Skeletal muscle tissue (tissue), 4 donors: ENCODE data around the gene TELO2. TPM values are rescaled to one million over a fixed set of nuclear protein-coding genes. Genes with fewer than 3 reads are reported as not detected.

ENCODE experiments used
- H3K27ac ChIP-seq: one replicate; pipeline ENCODE4 v1.7.0; 2013; ENCODE audit warnings: mild to moderate bottlenecking, low read depth, low read length, inconsistent platforms
- H3K27me3 ChIP-seq, 3 donors: one replicate each; pipeline ENCODE4 v1.7.0; 2013; ENCODE audit warnings: low read length in 3 of 3; ENCODE audit not compliant: control insufficient read depth in 3 of 3, insufficient read depth in 3 of 3
- H3K36me3 ChIP-seq, 3 donors: one replicate each; pipeline ENCODE4 v1.7.0; 2013; ENCODE audit warnings: low read length in 3 of 3; ENCODE audit not compliant: control insufficient read depth in 3 of 3, insufficient read depth in 3 of 3
- H3K4me1 ChIP-seq, 3 donors: one replicate each; pipeline ENCODE4 v1.7.0; 2013; ENCODE audit warnings: low read length in 3 of 3, mild to moderate bottlenecking in 3 of 3; ENCODE audit not compliant: control insufficient read depth in 3 of 3, insufficient read depth in 3 of 3
- H3K4me3 ChIP-seq, 3 donors: one replicate each; pipeline ENCODE4 v1.7.0; 2013; ENCODE audit warnings: low read length in 3 of 3
- H3K9ac ChIP-seq, 3 donors: one replicate each; pipeline ENCODE4 v1.7.0; 2013; ENCODE audit warnings: low read length in 3 of 3, mild to moderate bottlenecking in 3 of 3, moderate library complexity in 2 of 3, low read depth in 1 of 3
- H3K9me3 ChIP-seq, 3 donors: one replicate each; pipeline ENCODE4 v1.7.0; 2013; ENCODE audit warnings: low read length in 3 of 3; ENCODE audit not compliant: control insufficient read depth in 3 of 3
- total RNA-seq: library from RNA; depleted of rRNA; stranded (reverse); fragments of >200 nt; gene quantifications from one replicate; pipeline ENCODE4 v1.2.3, GENCODE V29; 2014
- donor health status: Osteomylitis.

Gene TELO2
- total RNA-seq, 1 donor from 2014 or later: 11.0 TPM

- Histone ChIP-seq H3K27ac (no peak overlapping the region), H3K4me3 (no peak overlapping the region), H3K4me1 (peaks cover 5 to 7% (median 6%) of the 10 kb centered on the region in 3 donors), H3K27me3 (peaks cover 0 to 3% (median 0%) of the 10 kb centered on the region in 3 donors), H3K9me3 (no peaks in the 10 kb centered on the region), H3K9ac (no peak overlapping the region), H3K36me3 (no peaks in the 10 kb centered on the region)
Measured at GRCh38 chr16:1488054-1488601, 5.0 kb upstream of the TELO2 start.

- Histone ChIP-seq H3K27me3 (peaks cover 0 to 2% (median 0%) of the 10 kb centered on the region in 3 donors), H3K27ac (no peak within 1 kb of the TSS), H3K9me3 (no peaks in the 10 kb centered on the region), H3K9ac (no peak within 1 kb of the TSS), H3K4me3 (no peak within 1 kb of the TSS), H3K4me1 (peaks cover 6 to 7% (median 6%) of the 10 kb centered on the region in 3 donors), H3K36me3 (no peaks in the 10 kb centered on the region)
Measured at GRCh38 chr16:1488619-1489018, 4.5 kb upstream of the TELO2 start, which contains the start of gene PTX4. TSS of gene PTX4 (minus strand) at chr16:1488944. CDS start at chr16:1488909, 35 bp downstream.

GRCh38 chr16:1489077-1489476 lies 4.1 kb upstream of the TELO2 start:
- Histone ChIP-seq H3K4me3 (no peak overlapping the region), H3K9ac (no peak overlapping the region)

GRCh38 chr16:1491327-1491726 lies 1.8 kb upstream of the TELO2 start:
- Histone ChIP-seq H3K4me1 (peaks cover 20 to 22% (median 22%) of the 10 kb centered on the region in 3 donors), H3K9me3 (no peaks in the 10 kb centered on the region), H3K27me3 (no peaks in the 10 kb centered on the region), H3K27ac (no peak overlapping the region), H3K9ac (no peak overlapping the region), H3K4me3 (no peak overlapping the region), H3K36me3 (peaks cover 10 to 15% (median 14%) of the 10 kb centered on the region in 3 donors)

More at GRCh38 chr16:1489077-1489476, 4.1 kb upstream of the TELO2 start:
- Histone ChIP-seq H3K27ac (no peak overlapping the region), H3K4me1 (peaks cover 10 to 12% (median 10%) of the 10 kb centered on the region in 3 donors), H3K9me3 (no peaks in the 10 kb centered on the region), H3K36me3 (no peaks in the 10 kb centered on the region), H3K27me3 (no peaks in the 10 kb centered on the region)

GRCh38 chr16:1492082-1492922 lies 858 bp upstream of the TELO2 start:
- peaks cover 20 to 22% (median 22%) of the 10 kb centered on the region in 3 donors for H3K4me1 ChIP-seq
- no peaks in the 10 kb centered on the region for H3K27me3 ChIP-seq
- H3K36me3 ChIP-seq: peaks cover 16 to 24% (median 23%) of the 10 kb centered on the region in 3 donors
- peak overlapping the region; percentile 87 for H3K27ac ChIP-seq
- H3K4me3 ChIP-seq: peak overlapping the region; percentile 81 to 86 (median 86)
- peak overlapping the region; percentile 80 to 90 (median 81) for H3K9ac ChIP-seq
- H3K9me3 ChIP-seq: no peaks in the 10 kb centered on the region

GRCh38 chr16:1493746-1494094 lies 560 bp downstream of the TELO2 start:
- peak overlapping the region; percentile 87 for H3K27ac ChIP-seq
- H3K9ac ChIP-seq: peak overlapping the region; percentile 77 to 90 (median 84)
- H3K4me3 ChIP-seq: peak overlapping the region; percentile 78 to 86 (median 86)
- peaks cover 20 to 22% (median 22%) of the 10 kb centered on the region in 3 donors for H3K4me1 ChIP-seq
- peaks cover 22 to 30% (median 29%) of the 10 kb centered on the region in 3 donors for H3K36me3 ChIP-seq
- no peaks in the 10 kb centered on the region for H3K9me3 ChIP-seq
- H3K27me3 ChIP-seq: no peaks in the 10 kb centered on the region

GRCh38 chr16:1494129-1494640 lies 1.0 kb downstream of the TELO2 start:
- Histone ChIP-seq H3K36me3 (peaks cover 26 to 35% (median 33%) of the 10 kb centered on the region in 3 donors), H3K4me1 (peaks cover 20 to 22% (median 22%) of the 10 kb centered on the region in 3 donors), H3K4me3 (peak overlapping the region; percentile 78 to 86 (median 86)), H3K9ac (peak overlapping the region; percentile 77 to 90 (median 84)), H3K9me3 (no peaks in the 10 kb centered on the region), H3K27me3 (no peaks in the 10 kb centered on the region), H3K27ac (peak overlapping the region; percentile 87)

GRCh38 chr16:1494711-1495110 lies 1.6 kb downstream of the TELO2 start:
- Histone ChIP-seq H3K4me3 (peak overlapping the region in 1 of 3 donors; percentile 78), H3K9ac (peak overlapping the region in 1 of 3 donors; percentile 45), H3K27me3 (no peaks in the 10 kb centered on the region), H3K27ac (no peak overlapping the region), H3K4me1 (peaks cover 20 to 22% (median 22%) of the 10 kb centered on the region in 3 donors), H3K9me3 (no peaks in the 10 kb centered on the region), H3K36me3 (peaks cover 30 to 38% (median 37%) of the 10 kb centered on the region in 3 donors)

GRCh38 chr16:1495211-1495888 lies 2.2 kb downstream of the TELO2 start:
- Histone ChIP-seq H3K9me3 (no peaks in the 10 kb centered on the region), H3K4me1 (peaks cover 20 to 22% (median 22%) of the 10 kb centered on the region in 3 donors), H3K27me3 (no peaks in the 10 kb centered on the region), H3K27ac (no peak overlapping the region), H3K9ac (no peak overlapping the region), H3K36me3 (peaks cover 34 to 44% (median 43%) of the 10 kb centered on the region in 3 donors), H3K4me3 (no peak overlapping the region)
